ENCODE results near the gene DLL3. TPM values are rescaled to one million over a fixed set of nuclear protein-coding genes. Genes with fewer than 3 reads are reported as not detected.

Gene DLL3
- total RNA-seq (2022; extraction: Qiagen RNA extraction): 6.5 to 11.3 TPM (median 10.5 TPM) in 5 replicates

GRCh38 chr19:39498798-39499642 lies at the start of gene DLL3:
DLL3 (plus strand) TSS chr19:39498947; CDS start chr19:39498975, 28 bp downstream.

GRCh38 chr19:39480337-39481228 lies 18.2 kb upstream of the DLL3 start, which contains the start of gene TIMM50:
TIMM50 (plus strand) TSS chr19:39480838; CDS start chr19:39480854, 16 bp downstream.

GRCh38 chr19:39514840-39515550 lies 16.2 kb downstream of the DLL3 start, which contains the start of gene SELENOV:
SELENOV (plus strand) TSS chr19:39515139; CDS start chr19:39515213, 74 bp downstream.

GRCh38 chr19:39532233-39533002 lies 33.7 kb downstream of the DLL3 start, which contains the start of gene EID2B:
EID2B (minus strand) TSS chr19:39532852; CDS start chr19:39532802, 50 bp downstream.

GRCh38 chr19:39539518-39540332 lies 41.0 kb downstream of the DLL3 start, which contains the start of gene EID2:
EID2 (minus strand) TSS chr19:39540161; CDS start chr19:39540079, 82 bp downstream.

Other genes with a start within 250 kb of the DLL3 start
- not detected in 5 replicates for gene IFNL2, start 230.6 kb upstream of the DLL3 start, total RNA-seq (2022; extraction: Qiagen RNA extraction)
- 0.39 TPM in 1 of 5 replicates, not detected in the others for gene IFNL1, start 202.5 kb upstream of the DLL3 start, total RNA-seq (2022; extraction: Qiagen RNA extraction)
- 5.7 to 11.3 TPM (median 9.7 TPM) in 5 replicates for gene LRFN1, start 178.1 kb upstream of the DLL3 start, total RNA-seq (2022; extraction: Qiagen RNA extraction)
- gene GMFG, start 162.9 kb upstream of the DLL3 start, total RNA-seq (2022; extraction: Qiagen RNA extraction): 0.49 to 0.59 TPM in 2 of 5 replicates, not detected in the others
- 116 to 175 TPM (median 166 TPM) in 5 replicates for gene SAMD4B, start 156.5 kb upstream of the DLL3 start, total RNA-seq (2022; extraction: Qiagen RNA extraction)
- 69.0 to 77.2 TPM (median 74.6 TPM) in 5 replicates for gene PAF1, start 107.8 kb upstream of the DLL3 start, total RNA-seq (2022; extraction: Qiagen RNA extraction)
- 70.3 to 78.2 TPM (median 72.2 TPM) in 5 replicates for gene MED29, start 107.6 kb upstream of the DLL3 start, total RNA-seq (2022; extraction: Qiagen RNA extraction)
- 175 to 251 TPM (median 211 TPM) in 5 replicates for gene ZFP36, start 92.1 kb upstream of the DLL3 start, total RNA-seq (2022; extraction: Qiagen RNA extraction)
- gene PLEKHG2, start 86.3 kb upstream of the DLL3 start, total RNA-seq (2022; extraction: Qiagen RNA extraction): 63.4 to 106 TPM (median 88.8 TPM) in 5 replicates
- gene RPS16, start 63.0 kb upstream of the DLL3 start, total RNA-seq (2022; extraction: Qiagen RNA extraction): 6,732 to 7,787 TPM (median 7,280 TPM) in 5 replicates
- 165 to 210 TPM (median 178 TPM) in 5 replicates for gene SUPT5H, start 53.4 kb upstream of the DLL3 start, total RNA-seq (2022; extraction: Qiagen RNA extraction)
- 169 to 233 TPM (median 220 TPM) in 5 replicates for gene TIMM50, start 18.1 kb upstream of the DLL3 start, total RNA-seq (2022; extraction: Qiagen RNA extraction)
- not detected in 5 replicates for gene SELENOV, start 16.2 kb downstream of the DLL3 start, total RNA-seq (2022; extraction: Qiagen RNA extraction)
- 6.6 to 10.3 TPM (median 7.9 TPM) in 5 replicates for gene EID2B, start 33.9 kb downstream of the DLL3 start, total RNA-seq (2022; extraction: Qiagen RNA extraction)
- gene EID2, start 41.2 kb downstream of the DLL3 start, total RNA-seq (2022; extraction: Qiagen RNA extraction): 32.4 to 46.0 TPM (median 44.1 TPM) in 5 replicates
- gene LGALS13, start 103.6 kb downstream of the DLL3 start, total RNA-seq (2022; extraction: Qiagen RNA extraction): not detected in 5 replicates
- gene LGALS16, start 157.0 kb downstream of the DLL3 start, total RNA-seq (2022; extraction: Qiagen RNA extraction): not detected in 5 replicates
- gene LGALS14, start 205.5 kb downstream of the DLL3 start, total RNA-seq (2022; extraction: Qiagen RNA extraction): not detected in 5 replicates
- not detected in 5 replicates for gene CLC, start 239.1 kb downstream of the DLL3 start, total RNA-seq (2022; extraction: Qiagen RNA extraction)